HG02840 (cell line): Measurements from ENCODE around the gene TMEM121B.

Source experiments
- ATAC-seq: cut with Tn5 transposase; IDR thresholded peaks from one replicate; pipeline ENCODE4 v1.9.1; 2021; ENCODE audit warnings: mild to moderate bottlenecking, moderate library complexity, moderate number of reproducible peaks; ENCODE audit not compliant: unreplicated experiment, low FRiP score

The TMEM121B gene

DNA sequence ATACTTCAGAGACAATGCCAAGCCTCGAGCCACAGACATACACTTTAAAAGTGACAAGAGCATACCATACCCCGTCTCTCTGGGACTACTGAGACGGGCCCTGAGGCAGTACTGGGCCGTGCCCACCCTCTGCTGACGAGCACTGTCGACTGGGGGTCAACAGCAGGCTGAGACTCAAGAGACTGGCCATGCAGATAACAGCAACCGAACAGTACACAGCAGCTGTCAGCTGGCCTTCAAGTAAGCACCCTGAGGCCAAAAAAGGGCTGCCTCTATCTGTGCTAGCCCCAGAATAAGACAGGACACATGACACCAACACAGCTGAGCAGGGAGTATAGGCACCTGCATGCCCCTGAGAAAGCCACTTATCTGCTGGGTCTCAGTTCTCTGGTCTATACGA lies 18.9 kb upstream of the TMEM121B start:
- no peak for ATAC-seq

DNA sequence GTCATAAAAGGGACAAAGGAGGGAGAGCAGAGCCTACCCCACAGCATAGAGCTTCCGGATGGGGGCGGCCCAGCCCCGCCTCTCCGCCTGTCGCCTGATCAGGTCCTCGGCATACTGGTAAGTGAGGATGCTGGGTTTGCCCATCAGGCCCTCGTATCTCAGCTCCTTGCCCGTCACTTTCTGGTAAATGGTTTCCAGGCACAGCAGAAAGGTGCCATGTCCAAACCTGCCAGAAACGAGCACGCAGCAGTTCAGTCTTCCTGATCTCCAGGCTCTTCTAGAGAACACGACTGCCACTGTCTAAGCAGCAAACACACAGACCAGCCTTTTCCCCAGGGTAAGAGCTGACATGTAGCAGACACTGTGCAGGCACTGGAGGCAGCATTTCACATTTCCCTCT lies 17.4 kb upstream of the TMEM121B start:
- no peak for ATAC-seq

DNA sequence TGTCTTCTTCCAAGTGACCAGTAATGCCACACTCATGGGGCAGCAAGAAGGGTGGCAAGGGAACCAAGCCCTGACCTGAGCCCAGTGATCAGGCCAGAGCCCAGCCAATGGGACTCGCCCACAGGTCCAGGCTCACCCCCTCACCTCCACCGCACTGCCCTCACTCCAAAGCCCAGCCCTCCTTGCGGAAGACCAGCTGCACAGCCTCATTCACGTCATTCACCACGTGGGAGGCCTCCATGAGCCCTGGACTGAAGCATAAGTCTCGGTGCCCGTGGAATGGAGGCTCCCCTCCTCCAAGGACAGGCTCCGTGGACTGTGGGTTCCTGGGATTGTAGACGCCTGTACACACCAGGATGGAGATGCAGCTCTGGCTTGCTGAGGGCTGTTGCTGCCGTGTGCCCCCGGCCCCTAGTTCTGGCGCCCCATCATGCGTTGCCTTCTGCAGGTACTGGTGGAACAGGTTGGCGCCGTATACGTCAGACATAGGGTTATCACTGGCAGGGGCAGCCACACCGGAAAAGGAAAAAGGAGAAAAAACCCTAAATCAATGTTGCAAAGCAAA lies 16.8 kb upstream of the TMEM121B start:
- no peak for ATAC-seq

DNA sequence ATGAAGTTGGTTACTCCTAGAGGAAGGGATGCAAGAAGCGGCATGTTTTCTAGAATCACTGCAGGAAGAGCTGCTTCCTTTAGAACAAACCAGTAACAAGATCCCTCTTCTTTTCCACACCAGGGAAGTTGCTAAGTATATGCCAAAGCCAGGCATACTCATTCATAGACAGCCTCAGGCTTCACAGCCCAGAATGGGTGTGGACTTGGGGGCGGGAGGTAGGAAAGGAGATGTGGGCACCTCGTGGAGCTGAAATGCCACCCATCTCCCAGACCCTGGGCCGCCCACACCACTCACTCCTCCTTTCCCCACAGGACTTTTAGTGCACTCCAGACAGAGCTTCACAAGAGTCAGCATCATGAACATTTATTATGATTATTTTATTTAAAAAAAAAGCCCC lies 16.0 kb upstream of the TMEM121B start:
- no peak for ATAC-seq

DNA sequence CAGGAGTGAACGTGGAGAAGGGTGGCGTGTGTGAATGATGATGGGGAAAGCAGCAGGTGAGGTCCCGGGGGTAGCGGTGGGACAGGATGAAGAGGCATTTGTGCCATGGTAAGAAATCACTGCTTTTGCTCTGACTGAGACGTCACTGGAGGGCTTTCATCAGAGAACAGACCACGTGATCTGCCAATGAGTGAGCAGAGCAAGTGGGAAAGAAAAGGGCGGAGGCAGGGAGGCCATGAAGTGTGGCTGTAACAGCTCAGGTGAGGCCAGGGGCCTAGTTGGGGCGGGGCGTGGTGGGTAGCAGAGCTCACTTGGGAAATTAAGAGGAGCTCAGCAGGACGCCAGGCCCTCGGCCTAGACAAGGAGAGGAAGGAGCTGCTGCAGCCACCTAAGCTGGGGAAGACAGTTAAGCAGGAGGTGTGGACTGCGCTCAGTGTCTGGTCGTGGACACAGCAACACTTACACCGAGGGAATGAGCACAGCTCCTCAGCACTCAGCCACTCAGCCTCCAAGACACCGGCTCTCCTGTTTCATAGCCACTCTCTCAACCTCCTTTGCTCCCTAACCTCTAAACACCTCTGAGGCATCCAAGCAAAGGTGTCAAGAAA lies 14.1 kb upstream of the TMEM121B start:
- ATAC-seq = no peak

DNA sequence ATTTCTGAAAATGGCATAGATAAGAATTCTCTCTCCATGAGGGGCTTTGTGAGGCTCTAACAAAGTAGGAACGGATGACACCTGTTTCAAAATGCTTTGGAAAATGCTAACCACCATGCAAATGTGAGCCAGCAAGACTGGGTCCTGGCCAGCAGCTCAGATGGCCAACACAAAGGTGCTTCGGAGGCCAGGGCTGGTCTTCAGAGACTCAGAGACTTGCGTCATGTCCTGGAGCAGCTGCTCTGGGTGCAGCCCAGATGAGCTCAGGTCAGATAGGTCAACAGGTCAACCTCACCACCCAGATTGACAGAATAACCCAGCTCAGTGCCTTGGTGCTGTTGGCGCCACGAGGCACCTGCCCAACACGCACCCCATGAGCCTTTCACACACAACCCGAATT lies 12.0 kb upstream of the TMEM121B start:
- no peak for ATAC-seq

DNA sequence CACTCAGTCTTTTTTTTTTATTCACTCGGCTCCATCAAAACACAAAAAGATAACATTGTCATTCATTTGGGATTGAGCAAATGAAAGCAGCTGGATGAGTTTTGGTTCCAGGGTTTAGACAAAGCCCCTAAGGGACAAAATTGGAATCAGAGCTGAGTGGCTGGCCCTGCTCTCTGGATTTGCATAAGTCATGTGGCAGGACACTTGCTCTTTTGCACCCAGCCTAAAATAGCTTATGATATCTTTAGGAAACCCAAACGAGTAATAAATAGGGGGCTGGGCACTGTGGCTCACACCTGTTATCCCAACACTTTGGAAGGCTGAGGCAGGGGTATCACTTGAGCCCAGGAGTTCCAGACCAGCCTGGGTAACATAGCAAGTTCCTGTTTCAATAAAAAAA lies 11.0 kb upstream of the TMEM121B start:
- ATAC-seq = no peak

DNA sequence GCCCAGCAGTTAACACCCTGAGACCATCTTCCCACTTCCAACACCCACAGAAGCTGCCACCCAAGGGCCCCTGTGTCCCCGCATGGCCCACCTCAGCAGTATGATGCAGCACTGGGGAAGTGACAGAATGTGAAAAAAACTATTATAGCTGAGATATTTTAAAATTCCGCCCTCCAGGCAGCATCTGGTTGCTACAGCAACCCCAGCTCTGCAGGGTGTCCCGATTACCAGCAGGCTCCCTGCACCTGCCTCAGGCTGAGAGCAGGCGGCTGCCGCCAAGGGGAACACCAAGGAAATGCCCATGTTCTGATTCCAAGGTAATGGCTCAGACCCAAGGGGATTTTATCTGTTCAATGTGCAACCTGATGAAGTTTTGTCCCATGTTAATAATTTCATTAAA lies 10.5 kb upstream of the TMEM121B start:
- ATAC-seq = no peak

DNA sequence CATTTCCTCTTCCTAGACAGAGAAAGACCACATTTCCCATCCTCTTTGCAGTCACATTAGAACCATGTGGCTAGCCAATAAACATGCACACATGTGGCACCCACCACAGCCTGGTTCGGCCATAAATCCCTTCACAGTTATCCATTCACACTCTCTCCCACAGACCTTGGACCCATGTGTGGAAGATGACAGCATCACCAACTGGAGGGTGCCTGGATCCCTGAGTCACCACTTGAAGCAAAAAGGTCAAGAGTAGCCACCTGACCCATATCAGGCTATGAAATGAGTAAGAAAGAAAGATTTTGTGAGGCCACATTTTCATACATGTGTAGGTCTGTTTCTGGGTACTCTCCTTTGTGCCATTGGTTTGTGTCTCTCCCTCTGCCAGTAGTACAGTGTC lies 9.0 kb upstream of the TMEM121B start:
- ATAC-seq = no peak

DNA sequence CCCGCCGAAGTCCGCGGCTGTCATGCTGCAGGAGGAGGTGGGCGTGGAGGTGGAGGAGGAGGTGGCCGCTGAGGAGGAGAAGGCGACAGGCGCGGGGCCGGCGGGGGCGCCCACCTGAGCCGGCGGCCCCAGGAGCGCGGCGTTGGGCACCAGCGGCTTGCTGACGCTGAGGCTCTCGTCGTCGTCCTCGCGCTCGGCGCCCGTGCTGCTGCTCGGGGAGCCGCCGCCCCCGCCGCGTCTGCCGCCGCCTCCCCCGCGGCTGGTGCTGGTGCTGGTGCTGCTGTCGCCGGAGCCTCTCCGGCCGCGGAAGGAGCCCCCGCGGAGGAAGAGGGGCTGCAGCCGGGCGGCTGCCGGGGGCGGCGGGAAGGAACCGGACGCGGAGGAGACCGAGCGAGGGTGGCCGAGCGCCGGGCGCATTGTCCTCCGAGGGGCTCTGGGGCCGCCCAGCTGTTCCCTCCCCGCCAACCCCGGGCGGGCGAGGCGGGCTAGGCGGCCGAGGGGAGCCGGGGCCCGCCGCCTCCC lies 388 bp downstream of the TMEM121B start:
- ATAC-seq = no peak

DNA sequence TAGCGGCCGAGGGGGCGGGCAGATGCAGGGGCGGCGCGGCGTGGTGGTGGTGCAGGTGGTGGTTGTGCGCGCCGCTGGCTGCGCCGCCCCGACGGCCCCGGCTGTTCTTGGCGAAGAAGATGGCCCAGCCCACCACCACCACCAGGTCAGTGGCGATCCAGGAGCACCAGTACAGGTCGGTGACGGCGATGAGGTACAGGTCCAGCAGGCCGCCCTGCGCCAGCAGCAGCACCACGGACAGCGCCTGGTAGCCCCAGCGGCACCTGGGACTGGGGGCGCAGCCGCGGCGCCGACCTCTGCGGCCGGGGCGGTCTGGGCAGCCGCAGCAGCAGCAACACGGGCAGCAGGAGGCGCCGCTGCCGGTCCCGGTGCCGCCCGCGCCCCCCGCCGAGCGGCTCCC lies 879 bp downstream of the TMEM121B start:
- no peak for ATAC-seq

DNA sequence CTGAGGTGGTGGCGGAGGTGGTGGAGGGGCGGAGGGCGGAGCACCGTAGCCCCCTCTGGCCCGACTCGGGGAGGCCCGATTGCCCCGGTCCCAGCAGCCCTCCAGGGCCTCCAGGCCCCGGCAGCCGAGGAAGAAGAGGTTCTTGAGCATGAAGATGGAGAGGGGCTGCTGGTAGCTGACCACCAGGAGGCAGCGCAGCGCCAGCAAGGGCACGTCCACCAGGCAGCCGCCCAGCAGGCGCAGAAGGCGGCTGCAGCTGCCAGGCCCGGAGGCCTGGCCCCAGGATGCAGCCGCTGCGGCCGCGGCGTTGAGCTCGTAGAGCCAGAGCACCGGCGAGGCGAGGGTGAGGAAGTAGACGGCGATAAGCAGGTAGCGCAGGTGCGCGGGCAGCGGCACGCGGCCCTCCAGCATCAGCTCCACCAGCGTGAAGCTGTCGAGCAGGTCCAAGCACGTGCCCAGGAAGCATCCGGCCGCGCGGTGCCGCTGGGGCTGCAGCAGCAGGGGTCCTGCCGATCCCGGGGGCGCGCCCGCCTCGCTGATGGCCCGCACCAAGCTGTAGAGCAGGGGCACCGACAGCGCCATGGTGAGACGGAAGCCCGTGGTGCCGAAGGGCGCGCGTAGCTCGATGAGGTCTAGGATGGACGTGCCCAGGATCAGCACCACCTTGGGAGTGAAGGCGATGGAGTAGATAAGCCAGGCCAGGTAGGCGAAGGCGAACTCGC lies 1.5 kb downstream of the TMEM121B start:
- ATAC-seq = no peak

DNA sequence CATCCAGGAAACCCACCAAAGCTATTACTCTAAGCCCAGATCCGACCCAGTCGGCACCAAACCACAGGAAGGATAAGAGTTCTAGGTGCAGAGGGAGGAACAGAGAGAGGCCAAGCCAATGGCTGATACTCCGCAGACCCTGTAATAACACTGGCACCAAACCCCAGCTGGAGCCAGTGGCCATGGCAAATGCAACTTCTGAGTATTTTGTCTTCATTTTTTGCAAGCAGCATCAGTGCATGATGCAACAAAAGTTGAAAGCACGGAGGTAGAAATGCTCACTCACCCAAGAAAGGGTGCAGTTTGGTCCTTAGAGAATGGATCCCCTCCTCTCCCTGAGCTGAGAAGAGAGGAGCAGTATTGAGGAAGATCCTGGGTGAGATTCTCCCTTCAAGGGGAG lies 2.8 kb downstream of the TMEM121B start:
- ATAC-seq = no peak

DNA sequence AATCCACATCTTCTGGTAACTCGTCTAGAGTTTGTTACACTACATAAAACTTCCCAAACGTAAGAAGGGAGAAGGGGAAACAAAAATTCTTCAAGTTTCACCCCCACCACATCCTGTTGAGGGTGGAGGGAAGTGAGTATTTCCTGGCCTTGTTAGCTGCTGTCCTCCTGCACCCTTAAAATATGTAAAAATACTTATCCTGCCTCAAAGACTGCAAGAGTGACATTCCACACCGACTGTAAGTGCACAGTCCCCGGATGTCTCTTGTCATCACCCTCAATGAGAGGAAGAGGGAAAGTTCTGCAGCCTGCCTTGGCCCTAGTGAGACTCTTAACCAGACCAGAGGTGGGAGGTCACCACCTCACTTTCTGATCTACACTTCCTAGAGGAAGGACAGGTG lies 3.3 kb downstream of the TMEM121B start:
- ATAC-seq = no peak

DNA sequence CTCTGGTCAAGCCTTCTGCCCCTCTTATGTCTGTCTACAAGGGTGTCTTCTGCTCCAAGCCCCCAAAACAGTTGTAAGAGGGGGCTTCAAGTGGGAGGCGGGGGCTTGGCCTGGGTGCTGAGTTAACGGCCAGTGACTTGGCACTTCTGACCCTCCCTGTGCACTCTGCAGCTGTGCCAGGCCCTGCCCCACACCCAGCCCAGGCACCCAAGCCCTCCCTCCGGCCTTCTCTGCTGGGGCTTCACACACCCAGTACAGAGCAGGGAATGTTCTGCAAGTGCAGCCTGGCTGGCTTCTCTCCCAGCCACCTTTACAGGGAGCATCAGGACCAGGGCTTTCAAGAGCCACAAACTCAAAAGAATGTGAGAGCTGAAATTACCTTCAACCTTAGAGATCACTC lies 3.8 kb downstream of the TMEM121B start:
- no peak for ATAC-seq

DNA sequence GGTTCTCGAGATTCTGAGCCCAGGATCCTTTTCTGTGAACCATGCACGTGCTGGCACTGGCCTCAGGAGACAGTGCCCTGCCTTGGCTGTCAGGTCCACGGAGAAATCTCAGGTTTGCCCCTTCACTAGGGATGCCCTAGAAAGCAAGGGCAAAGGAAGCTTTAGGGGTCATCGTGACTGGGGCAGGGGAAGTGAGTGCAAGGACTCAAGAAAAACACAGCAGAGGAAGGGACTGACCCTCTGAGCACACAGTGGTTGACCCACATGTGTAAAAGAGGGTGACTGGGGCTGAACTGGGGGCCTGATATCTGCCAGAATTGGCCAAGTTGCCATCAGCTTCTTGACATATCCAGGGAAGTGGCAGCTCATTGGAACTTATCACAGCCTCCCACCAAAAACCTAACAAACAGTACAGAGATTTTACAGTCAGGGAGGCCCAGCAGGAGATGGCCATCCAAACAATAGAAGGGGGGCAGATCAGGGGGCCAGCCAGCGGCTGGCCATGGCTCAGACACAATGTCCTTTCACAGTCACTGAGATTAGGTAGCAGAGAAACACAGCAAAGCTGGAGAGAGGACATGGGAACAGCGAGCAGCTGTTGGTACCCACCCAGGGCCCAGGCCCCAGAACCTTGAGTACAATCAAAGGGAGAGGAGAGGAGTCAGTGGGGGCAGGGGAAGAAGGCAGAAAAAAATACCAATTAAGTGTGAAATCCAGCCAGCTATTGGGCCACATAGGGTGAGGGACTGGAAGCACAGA lies 4.4 kb downstream of the TMEM121B start:
- ATAC-seq = no peak

DNA sequence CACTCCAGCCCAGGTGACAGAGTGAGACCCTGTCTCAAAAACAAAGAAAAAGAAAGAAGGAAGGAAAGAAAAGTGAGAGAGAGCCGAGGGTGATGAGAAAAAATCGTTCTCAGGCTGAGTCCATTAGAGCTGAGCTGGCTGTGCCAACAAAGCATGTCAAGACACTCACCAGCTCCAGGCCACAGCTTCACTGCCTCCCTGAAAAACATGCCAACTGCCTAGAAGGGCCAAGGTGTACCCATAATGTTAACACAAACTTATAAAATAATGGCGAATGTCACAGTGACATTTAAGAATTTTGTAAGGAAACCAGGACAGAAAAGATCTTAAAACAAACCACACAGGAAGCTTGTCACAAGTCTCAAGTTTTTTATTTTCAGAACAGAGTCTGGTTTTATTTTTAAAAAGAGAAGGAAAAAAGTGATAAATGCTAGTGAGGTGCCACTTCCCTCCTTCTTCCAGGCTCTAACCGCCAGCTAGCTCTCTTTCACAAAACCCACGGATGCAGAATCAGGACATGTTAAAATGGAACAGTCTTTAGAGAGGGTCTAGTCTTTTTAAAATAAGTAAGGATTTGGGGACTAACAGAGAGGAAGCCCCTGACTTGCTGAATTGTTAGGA lies 5.1 kb downstream of the TMEM121B start:
- no peak for ATAC-seq

DNA sequence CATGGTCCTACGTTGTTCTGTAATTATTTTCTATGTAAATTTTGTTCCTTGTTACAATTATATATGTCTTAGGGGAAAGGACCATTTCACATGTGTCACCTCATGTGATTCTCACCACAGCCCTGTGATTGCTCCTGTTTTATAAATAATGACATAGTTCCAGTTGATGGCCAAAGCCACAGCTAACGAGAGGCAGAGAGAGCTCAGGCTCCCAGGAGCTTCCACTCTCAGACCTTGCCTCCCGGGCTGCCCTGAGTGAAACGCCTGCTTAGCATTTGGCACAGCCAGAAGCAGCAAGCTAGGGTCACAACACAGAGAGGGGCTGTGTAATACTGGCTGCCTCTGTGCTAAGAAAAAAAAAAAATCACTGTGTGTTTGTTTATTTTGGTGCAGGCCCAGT lies 5.9 kb downstream of the TMEM121B start:
- no peak for ATAC-seq

DNA sequence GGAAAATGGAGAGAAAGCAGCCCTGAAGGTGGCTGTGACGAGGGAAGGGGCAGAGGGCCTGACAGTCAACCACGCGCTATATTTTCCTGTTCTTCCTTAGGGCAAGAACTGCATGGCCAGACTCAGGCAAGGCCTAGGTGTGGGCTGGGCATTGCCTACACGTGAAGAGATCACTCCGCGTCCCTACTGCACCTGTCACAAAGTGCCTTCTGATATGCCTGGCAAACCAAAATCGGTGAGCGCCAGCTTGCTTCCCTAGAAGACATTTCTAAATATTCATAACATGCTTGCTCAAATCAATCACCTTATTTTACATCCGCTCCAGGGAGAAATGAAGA lies 6.3 kb downstream of the TMEM121B start:
- no peak for ATAC-seq

DNA sequence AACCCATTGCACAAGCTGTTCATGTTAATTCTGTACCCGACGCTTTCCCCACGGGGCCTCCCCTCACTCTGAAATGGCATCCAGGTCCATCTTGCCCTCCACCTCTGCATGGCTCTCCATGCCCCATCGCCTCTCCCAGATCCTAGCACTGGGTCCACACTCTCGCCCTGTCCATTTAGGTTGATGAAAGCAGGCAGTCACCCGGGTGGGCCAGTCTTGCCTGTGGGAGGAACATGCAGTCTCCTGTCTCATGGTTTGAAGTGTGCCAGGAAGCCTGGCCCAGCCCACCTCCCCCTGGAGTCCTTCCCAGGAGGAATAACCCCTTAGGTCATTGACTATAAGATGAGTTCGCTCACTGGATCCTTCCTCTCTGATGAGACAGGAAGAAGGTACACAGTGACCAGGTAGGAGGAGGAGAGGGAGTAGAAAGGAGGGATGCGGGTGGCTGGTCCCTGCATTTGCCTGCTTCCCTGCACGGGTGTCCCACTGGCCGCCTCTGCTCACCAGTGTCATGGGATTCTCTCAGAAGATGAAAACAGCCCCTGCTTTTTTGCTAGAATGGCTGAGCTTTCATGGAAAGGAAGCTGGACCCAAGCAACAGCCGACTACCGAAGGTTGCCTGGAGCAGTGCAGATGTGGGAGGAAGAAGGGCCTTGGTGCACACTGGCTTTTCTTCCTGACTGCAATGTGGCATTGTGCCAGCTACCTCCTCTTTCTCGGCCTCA lies 6.8 kb downstream of the TMEM121B start:
- ATAC-seq = no peak
